CD4-positive, alpha-beta T cell treated with Interleukin-4 for 1 hour (primary cell): Measurements from ENCODE around the gene UGGT2.
"Not testable (repeated sequence)": the region's sequence is repeated elsewhere in the genome, so short reads cannot be mapped to it uniquely, and the experiment has no call there.

Experiments used
- DNase-seq, 2 donors: peaks; one replicate each; pipeline ENCODE4 v3.0.0-alpha.2; 2020 to 2022

Gene UGGT2

DNA sequence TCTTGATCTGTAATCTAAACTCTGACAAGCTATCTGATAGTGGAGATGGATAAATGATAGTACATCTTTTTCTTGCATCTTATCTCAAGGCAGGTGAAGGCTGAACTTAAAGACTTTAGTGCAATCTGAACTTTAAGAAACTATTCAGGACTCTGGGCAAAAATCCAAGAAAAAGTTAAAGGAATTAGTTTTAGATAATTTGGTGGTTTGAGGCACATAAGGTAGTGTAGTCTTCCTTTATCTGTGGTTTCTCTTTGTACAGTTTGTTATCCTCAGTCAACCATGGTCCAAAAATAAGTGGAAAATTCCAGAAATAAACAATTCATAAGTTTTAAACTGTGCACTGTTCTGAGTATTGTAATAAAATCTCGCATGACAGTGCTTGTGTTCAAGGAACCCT is 172.9 kb downstream of the UGGT2 start:
- no peak for DNase-seq

DNA sequence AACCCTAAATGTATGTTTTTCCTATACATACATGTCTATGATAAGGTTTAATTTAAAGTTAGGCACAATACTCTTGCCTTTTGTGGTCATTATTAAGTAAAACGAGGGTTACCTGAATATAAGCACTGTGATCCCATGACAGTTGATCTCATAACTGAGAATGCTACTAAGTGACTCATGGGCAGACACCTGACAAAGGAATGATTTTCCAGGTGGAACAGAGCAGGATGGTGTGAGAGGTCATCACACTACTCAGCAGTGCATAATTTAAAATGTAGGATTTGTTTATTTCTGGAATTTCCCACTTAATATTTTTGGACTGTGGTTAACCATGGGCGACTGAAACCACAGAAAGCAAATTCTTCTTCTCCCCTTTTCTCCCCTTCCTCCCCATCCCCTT is 178.9 kb downstream of the UGGT2 start:
- no peak for DNase-seq

GRCh38 chr13:95870421-95870820 is 182.8 kb downstream of the UGGT2 start:
- no peak for DNase-seq

DNA sequence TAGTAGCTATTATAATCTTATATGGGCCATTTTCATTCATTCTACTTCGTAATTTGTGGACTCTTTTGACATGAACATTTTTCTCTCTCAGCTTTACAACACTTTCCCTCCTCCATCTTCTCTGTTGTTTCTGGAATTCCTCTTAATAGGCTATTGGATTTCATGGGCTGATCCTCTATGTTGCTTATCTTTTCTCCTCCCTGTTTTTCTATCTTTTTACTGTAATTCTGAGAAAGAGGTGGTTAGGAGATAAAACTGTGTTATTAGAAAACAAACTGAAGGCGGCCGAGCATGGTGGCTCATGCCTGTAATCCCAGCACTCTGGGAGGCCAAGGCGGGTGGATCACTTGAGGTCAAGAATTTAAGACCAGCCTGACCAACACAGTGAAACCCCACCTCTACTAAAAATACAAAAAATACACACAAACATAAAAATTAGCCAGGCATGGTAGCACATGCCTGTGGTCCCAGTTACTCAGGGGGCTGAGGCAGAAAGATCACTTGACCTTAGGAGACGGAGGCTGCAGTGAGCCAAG is 188.1 kb downstream of the UGGT2 start:
- DNase-seq = no peak

DNA sequence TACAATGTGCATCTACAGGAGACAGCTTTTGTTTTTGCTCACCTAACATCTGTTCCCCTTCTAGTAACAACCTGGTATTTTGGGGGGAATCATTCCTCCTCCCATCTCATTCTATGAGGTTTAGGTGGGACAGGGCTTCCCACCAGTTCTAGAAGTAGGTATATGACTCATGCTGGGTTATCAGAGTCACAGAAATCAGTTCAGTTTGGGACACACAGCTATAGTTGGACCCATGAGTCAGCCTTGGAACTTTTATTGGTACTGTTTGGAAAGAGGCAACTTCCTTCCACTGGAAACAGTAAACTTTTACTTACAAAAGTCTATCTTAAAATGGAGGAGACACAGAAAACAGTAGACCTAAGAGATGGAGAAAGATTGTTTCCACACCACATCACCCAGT is 190.8 kb downstream of the UGGT2 start:
- DNase-seq = no peak

- DNase-seq = no peak
These were observed 191.9 kb downstream of the UGGT2 start for GRCh38 chr13:95861296-95861695.

DNA sequence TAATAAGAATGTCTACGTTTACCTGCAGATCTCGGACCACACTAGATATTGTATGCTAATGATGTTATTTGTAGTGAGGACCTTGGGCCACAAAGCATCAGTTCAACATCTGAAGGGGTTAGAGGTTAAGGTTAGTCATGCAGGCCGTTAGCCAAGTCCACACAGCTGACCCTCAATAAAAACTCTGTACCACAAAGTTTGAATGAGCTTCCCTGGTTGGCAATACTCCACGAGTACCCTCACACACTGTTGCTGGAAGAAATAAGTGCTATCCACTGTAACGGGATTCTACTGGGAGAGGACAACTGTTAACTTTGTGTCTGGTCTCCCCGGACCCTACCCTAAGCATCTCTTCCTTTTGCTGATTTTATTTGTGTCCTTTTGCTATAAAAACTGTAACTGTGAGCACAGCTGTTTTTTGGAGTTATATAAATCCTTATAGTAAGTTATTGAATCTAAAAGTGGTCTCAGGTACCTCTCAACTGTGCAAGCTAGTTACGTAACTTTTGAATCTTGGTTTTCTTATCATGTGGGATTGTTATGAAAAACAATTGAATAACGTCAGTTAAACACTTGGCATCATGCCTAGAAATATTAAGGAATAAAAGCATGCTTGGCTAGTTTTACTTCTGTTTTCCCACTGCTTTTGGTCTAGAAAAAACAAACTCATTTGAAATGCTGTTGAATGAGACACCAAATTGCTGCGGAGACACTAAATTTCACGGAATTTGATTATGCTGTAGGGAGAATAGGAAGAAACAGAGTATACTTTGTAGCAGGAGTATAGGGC is 194.7 kb downstream of the UGGT2 start:
- no peak for DNase-seq

DNA sequence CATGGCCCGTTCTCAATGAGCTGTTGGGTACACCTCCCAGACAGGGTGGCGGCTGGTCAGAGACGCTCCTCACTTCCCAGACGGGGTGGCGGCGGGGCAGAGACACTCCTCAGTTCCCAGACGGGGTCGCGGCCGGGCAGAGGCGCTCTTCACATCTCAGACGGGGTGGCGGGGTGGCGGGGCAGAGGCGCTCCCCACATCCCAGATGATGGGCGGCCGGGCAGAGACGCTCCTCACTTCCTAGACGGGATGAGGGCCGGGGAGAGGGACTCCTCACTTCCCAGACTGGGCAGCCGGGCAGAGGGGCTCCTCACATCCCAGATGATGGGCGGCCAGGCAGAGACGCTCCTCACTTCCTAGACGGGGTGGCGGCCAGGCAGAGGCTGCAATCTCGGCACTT is 207.5 kb downstream of the UGGT2 start:
- DNase-seq = not testable (repeated sequence)

- no peak for DNase-seq
These were observed 210.3 kb downstream of the UGGT2 start for GRCh38 chr13:95842898-95843297.

DNA sequence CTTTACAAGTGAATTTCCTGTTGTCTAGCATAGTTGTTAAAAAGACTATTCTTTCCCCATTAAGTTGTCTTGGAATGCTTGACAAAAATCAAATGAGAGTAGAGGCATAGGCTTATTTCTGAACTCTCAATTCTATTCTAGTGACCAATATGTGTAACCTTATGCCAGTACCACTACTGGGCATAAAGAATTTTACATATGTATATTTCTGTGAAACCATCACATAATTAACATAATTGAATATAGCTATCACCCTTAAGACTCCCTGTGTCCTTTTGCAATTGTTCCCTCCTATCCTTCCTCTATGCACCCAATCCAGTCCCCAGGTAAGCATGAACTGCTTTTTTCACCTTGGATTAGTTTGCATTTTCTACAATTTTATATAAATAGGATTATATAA is 211.3 kb downstream of the UGGT2 start:
- no peak for DNase-seq

DNA sequence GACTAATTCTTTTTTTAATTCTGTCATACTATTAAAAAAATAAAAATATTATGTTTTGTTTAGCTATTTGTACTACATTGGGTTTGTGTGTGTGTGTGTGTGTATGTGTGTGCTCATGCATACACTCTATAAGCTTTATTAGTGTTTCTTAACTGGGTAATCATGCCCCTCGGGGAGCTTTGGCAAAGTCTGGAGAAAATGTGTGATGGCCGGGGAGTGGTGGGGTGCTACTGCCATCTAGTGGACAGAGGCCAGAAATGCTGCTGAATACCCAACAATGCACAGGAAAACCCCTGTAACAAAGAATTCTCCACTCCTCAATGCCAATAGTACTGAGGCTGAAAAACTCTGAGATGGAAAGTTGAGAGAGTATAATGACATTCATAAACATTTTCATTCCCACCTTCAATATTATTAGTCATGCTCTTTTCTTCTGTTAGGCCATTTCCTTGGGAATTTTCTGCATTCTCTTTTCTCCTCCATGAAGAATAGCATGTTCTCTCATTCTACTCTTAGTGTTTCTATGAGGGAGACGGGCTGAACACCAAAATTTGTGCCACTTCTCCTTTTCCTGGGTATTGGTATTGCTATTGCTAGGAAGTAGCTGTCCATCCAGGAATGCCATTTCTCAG is 219.0 kb downstream of the UGGT2 start:
- DNase-seq = peak; percentile 64

GRCh38 chr13:95833719-95834118 is 219.5 kb downstream of the UGGT2 start:
- no peak for DNase-seq

- no peak for DNase-seq
These were observed 220.1 kb downstream of the UGGT2 start for GRCh38 chr13:95833126-95833525.

DNA sequence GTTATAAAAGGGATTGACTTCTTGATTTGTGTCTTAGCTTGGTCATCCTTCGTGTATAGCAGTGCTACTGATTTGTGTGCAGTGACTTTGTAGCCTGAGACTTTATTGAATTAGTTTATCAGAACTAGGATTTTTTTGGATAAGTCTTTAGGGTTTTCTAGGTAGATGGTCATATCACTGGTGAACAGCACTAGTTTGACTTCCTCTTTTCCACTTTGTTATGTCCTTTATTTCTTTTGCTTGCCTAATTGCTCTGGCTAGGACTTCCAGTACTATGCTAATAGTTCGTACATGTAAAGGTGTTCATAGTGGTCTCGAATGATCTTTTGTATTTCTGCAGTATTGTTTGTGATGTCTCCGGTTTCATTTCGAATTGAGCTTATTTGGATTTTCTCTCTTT is 230.9 kb downstream of the UGGT2 start:
- no peak for DNase-seq

GRCh38 chr13:95814495-95814894 is 238.7 kb downstream of the UGGT2 start:
- no peak for DNase-seq

GRCh38 chr13:95813139-95813538 is 240.1 kb downstream of the UGGT2 start:
- no peak for DNase-seq

DNA sequence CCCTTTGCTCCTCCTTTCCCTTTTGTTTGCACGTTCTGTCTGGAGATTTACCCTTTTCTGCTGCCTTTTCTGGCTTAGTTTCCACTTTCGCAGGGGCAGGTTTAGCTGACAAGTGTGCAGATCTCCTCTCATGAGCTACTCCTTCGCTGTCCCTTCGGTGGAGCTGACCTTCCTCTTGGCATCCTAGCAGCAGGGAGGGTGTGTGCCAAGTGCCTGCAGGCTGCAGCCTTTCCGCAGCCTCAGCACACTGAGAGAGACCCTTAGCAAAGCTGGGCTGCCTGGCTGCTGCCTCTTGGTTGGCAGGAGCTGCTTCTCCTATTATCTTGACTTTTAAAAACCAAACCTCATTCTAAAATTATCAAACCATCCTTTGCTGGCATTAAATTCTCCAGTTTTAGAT is 243.8 kb downstream of the UGGT2 start:
- no peak for DNase-seq

GRCh38 chr13:95805921-95806320 is 247.3 kb downstream of the UGGT2 start:
- DNase-seq = no peak

DNA sequence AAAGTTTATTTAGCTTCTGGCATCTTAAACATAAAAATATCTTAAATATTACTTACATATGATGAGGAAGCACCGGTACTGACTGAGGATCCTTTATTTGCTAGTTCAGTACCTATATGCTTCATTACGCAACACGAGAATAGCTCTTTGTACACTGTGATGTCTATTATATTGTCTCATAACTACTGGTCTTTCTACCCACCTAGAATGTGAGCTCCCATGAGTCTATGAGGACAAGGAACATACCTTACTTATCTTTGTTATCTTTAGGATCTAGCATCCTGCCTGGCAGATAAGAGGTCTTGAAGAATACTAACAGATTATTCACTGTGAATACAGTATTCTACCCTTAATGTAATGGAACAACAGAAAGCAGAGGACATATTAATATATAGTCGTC is 251.4 kb downstream of the UGGT2 start:
- DNase-seq = no peak

DNA sequence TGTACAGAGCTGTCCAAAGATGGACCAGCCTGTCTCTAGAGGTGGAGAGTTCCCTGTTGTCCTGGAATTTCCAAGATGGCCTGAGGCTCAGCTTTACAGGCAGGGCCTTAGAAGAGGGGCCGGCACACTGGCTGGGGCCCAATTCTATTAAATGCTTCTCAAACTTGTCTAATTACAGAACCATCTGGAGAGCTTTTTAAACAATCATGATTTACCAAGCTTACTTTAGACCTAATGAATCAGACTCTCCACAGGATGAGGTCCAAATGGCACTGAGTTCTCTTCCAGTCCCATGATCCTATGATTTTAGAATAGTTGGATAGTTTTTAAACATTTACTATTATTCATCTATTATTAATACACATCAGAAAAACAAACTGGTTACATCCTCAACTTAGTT is 252.8 kb downstream of the UGGT2 start:
- DNase-seq = no peak

DNA sequence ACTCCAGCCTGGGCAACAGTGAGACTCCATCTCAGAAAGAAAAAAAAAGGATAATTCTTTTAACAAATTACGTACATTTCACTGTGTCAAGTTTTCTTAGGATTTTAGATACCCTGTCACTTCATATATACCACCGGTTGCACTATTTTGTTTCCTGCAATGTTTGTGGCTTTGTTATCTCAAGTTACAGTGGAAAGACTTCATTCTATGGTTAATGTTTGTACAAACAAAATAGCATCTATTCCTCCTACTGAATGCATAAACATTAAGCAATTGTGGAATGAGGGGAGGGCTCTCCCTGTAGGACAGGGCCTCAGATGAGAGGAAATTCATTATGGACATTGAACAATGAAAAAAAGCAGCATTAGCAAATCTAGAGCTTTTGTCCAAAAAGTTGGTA is 256.2 kb downstream of the UGGT2 start:
- DNase-seq = no peak

- no peak for DNase-seq
These were observed 259.4 kb downstream of the UGGT2 start for GRCh38 chr13:95793781-95794180.

- DNase-seq = no peak
These were observed 260.1 kb downstream of the UGGT2 start for GRCh38 chr13:95793018-95793555.

DNA sequence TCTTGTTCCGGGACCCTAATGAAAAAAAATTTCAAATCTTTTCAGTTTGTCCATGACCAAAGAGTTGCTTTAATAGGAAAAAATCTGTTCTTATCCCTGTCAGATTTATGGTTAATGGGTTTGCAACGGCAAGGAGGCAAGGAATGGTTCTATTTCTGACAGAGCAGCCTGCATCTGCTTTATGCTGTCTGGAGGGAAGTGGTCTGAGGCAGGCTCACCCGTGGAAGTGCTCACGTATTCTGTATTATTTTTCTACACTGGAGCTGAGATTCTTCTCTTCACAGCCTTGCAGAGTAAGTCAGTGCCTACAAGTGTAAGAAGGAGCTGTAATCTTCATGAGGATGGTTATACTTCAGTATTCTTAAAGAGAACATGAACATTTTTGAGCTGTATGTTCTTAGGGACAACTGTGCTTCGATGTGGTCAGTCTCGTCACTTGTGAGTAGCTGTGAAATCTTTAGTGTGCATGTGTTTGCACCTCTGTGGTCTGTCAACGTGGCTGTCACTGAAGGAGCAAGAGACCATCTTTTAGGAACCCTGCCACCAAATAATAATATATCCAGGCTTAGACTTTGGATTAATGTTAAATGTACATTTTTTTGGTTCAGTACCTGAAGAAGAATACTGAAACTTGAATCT is 262.0 kb downstream of the UGGT2 start:
- no peak for DNase-seq
